Heart left ventricle (tissue), 13 donors: Measurements from ENCODE around the gene FRMD8.

Experiments
- CTCF ChIP-seq, 12 donors: fragments of 200-600 bp; sonication (generic) in 4 of 12; IDR thresholded peaks; one replicate each; pipeline versions ENCODE4 v1.5.0 to v1.8.0; 2018 to 2022; ENCODE audit warnings: antibody characterized with exemption in 12 of 12, mild to moderate bottlenecking in 5 of 12
- POLR2A ChIP-seq, 2 donors: fragments of 450-650 bp; IDR thresholded peaks; one replicate each; pipeline ENCODE4 v1.6.1; 2017; ENCODE audit warnings: antibody characterized with exemption in 2 of 2, mild to moderate bottlenecking in 2 of 2, moderate library complexity in 2 of 2
- donor health status: ischemic (EF 13 %, LVEDD 7.1; RV severe dilation, severe dysfunction).
- donor health status: DM: no; HTN: yes; CAD: no.
- donor health status: DM: no; HTN: no; CAD: no.
- donor health status: ischemic (EF 25% LVEDD 6.9; RV normal size, moderate dysfunction).
- donor health status: ischemic (EF 25% LVEDD 5.7; RV mildly dilated, moderate dysfunction).
- donor health status: ischemic (EF 35%, LVEDD 5.7; RV mildly dilated, moderate dysfunction).
- donor health status: nonischemic (EF 11% LVEDD 7.7; RV severe dilation, severe dysfunction).
- donor health status: DM: yes; HTN: yes; CAD: no.
- donor health status: PGD.
- donor health status: ischemic (EF 29% LVEDD 5.4; RV normal size, mild dysfunction).
- donor health status: nonischemic (EF 23%, LVEDD 6.1; RV moderate dilation, normal function).

DNA sequence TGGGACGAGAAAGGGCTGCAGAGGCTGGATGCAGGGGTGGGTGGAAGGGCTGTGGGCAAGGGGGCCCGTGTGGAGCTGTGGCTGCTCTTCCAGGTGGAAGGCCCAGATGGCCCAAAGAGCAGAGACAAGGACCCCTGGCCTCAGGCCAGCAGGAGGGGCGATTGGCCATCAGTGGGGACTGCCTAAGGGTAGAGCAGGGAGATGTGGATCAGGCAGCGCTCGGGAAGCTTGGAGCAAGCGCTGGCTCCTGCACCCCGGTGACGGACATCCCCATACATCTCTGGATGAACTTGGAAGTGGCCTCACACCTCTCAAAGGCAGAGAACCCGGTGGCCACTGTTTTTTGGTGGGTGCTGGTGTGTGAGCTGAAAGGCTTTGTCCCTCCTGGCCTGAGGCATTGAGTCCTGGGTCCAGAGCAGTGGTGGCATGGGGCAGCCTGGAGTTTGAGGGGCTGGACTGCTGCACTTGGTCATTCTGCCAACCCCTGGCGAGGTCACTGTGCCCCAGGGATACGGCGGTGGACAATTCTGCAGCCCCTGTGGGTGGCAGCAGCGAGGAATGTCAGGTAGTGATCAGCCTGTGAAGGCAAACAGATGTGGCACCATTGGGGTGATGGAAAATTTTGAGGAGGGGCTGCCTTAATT is 5.9 kb downstream of the FRMD8 start:
- TF ChIP-seq CTCF (IDR thresholded peaks at IDR 0.05) (no peak), POLR2A (IDR thresholded peaks at IDR 0.05) (no peak)
